A549 treated with RU486 at 1 μM for 4 hours (cell line): Measurements from ENCODE around the gene FER1L5. TPM values are rescaled to one million over a fixed set of nuclear protein-coding genes. Genes with fewer than 3 reads are reported as not detected.

ENCODE experiments used
- total RNA-seq: library from RNA; stranded (reverse); fragments of 200-300 nt; extraction: Qiagen RNA extraction; gene quantifications from 5 replicates; pipeline ENCODE4 v1.2.3, GENCODE V29; 2022; ENCODE audit warnings: low read depth

Gene FER1L5
- not detected in 5 replicates for total RNA-seq

GRCh38 chr2:96642564-96643360, at the start of gene FER1L5:
TSS of gene FER1L5 (plus strand) at chr2:96642764. CDS start at chr2:96642837, 73 bp downstream.

GRCh38 chr2:96638144-96639121, 4.1 kb upstream of the FER1L5 start, which contains the start of gene KANSL3:
TSS of gene KANSL3 (minus strand) at chr2:96638312. CDS start at chr2:96637135, 1,177 bp downstream.

GRCh38 chr2:96739633-96740428, 97.3 kb downstream of the FER1L5 start, which contains the start of gene LMAN2L:
TSS of gene LMAN2L (minus strand) at chr2:96740064. CDS start at chr2:96740040, 24 bp downstream.

Other genes with a start within 250 kb of the FER1L5 start
- 1.1 to 1.9 TPM (median 1.8 TPM) in 5 replicates for gene NEURL3, start 137.4 kb upstream of the FER1L5 start, total RNA-seq
- 8.0 to 11.6 TPM (median 10.2 TPM) in 5 replicates for gene ARID5A, start 106.0 kb upstream of the FER1L5 start, total RNA-seq
- 27.9 to 32.2 TPM (median 30.2 TPM) in 5 replicates for gene KANSL3, start 4.5 kb upstream of the FER1L5 start, total RNA-seq
- 20.2 to 24.1 TPM (median 22.8 TPM) in 5 replicates for gene LMAN2L, start 97.3 kb downstream of the FER1L5 start, total RNA-seq
- gene CNNM4, start 118.1 kb downstream of the FER1L5 start, total RNA-seq = 13.4 to 17.2 TPM (median 16.4 TPM) in 5 replicates
- gene CNNM3, start 173.5 kb downstream of the FER1L5 start, total RNA-seq = 10.6 to 16.0 TPM (median 15.8 TPM) in 5 replicates
- gene ANKRD23, start 201.3 kb downstream of the FER1L5 start, total RNA-seq = 1.2 to 2.0 TPM (median 1.8 TPM) in 5 replicates
- 19.9 to 23.2 TPM (median 21.7 TPM) in 5 replicates for gene ANKRD39, start 215.3 kb downstream of the FER1L5 start, total RNA-seq
- 15.2 to 22.7 TPM (median 21.1 TPM) in 5 replicates for gene SEMA4C, start 227.3 kb downstream of the FER1L5 start, total RNA-seq